IMR-90 (cell line): ENCODE results near the gene MDM1. TPM values are rescaled to one million over a fixed set of nuclear protein-coding genes. Genes with fewer than 3 reads are reported as not detected.

Experiments used
- ATAC-seq: fragments of 200-7000 bp; cut with Tn5 transposase; 2 replicates; pipeline ENCODE4 v1.9.1; 2020; ENCODE audit warnings: low read depth, mild to moderate bottlenecking, moderate library complexity
- BruUV-seq: library from RNA; stranded (reverse); fragments of 400-500 nt; replicated peaks from 2 replicates; lab custom pipeline; 2021; lab: Mats Ljungman, UMichigan
- CTCF ChIA-PET: fragments of 300-600 bp; formaldehyde crosslinking; extraction: SDS; loops from one replicate; lab custom pipeline; 2021; ENCODE audit warnings: antibody characterized with exemption; lab: Yijun Ruan, JAX
- POLR2A ChIA-PET: fragments of 300-600 bp; sonication (Branson Sonifier 250); formaldehyde crosslinking; loops from one replicate; lab custom pipeline; 2022; ENCODE audit warnings: antibody characterized with exemption; ENCODE audit not compliant: unreplicated experiment; lab: Charles Lee
- DNase-seq: peaks from one replicate; pipeline ENCODE4 v3.0.0; 2013
- H2AFZ ChIP-seq: replicated peaks from 2 replicates; pipeline ENCODE3; 2013; ENCODE audit warnings: low read length, mild to moderate bottlenecking; ENCODE audit not compliant: poor library complexity
- H2AK5ac ChIP-seq: 2 replicates; pipeline ENCODE4 v1.6.1; 2013; ENCODE audit warnings: low read depth, low read length, inconsistent platforms
- H2AK9ac ChIP-seq: replicated peaks from 2 replicates; pipeline ENCODE3; 2013; ENCODE audit warnings: mild to moderate bottlenecking, low read depth, low read length, moderate library complexity; ENCODE audit not compliant: poor library complexity
- H2BK120ac ChIP-seq: 2 replicates; pipeline ENCODE4 v1.6.1; 2013; ENCODE audit warnings: low read depth, low read length, inconsistent platforms
- H2BK15ac ChIP-seq: 3 replicates; pipeline ENCODE4 v1.6.1; 2013; ENCODE audit warnings: low read depth, low read length, inconsistent platforms
- H2BK20ac ChIP-seq: 2 replicates; pipeline ENCODE4 v1.6.1; 2013; ENCODE audit warnings: low read depth, mild to moderate bottlenecking, inconsistent platforms, low read length, moderate library complexity
- H2BK5ac ChIP-seq: 2 replicates; pipeline ENCODE4 v1.6.1; 2013; ENCODE audit warnings: mild to moderate bottlenecking, low read depth, low read length, inconsistent platforms; ENCODE audit not compliant: poor library complexity, severe bottlenecking
- H3K14ac ChIP-seq: replicated peaks from 2 replicates; pipeline ENCODE4 v1.6.1; 2013; ENCODE audit warnings: low read depth, low read length, inconsistent platforms
- H3K18ac ChIP-seq: 2 replicates; pipeline ENCODE4 v1.6.1; 2013; ENCODE audit warnings: low read depth, low read length, control low read depth
- H3K23ac ChIP-seq: 2 replicates; pipeline ENCODE4 v1.6.1; 2013; ENCODE audit warnings: low read depth, low read length, inconsistent platforms
- H3K27ac ChIP-seq: 2 replicates; pipeline ENCODE4 v1.5.1; 2013; ENCODE audit warnings: mild to moderate bottlenecking, control low read depth, low read length; ENCODE audit not compliant: insufficient read depth
- H3K27me3 ChIP-seq: 2 replicates; pipeline ENCODE4 v1.6.1; 2013; ENCODE audit warnings: low read length; ENCODE audit not compliant: control insufficient read depth, insufficient read depth
- H3K36me3 ChIP-seq: 2 replicates; pipeline ENCODE4 v1.6.1; 2013; ENCODE audit warnings: low read length, mixed read lengths; ENCODE audit not compliant: control insufficient read depth, insufficient read depth
- H3K4ac ChIP-seq: 2 replicates; pipeline ENCODE4 v1.6.1; 2013; ENCODE audit warnings: low read depth, low read length, inconsistent platforms
- H3K4me1 ChIP-seq: 2 replicates; pipeline ENCODE4 v1.6.1; 2013; ENCODE audit warnings: low read length, mixed read lengths; ENCODE audit not compliant: control insufficient read depth, insufficient read depth
- H3K4me2 ChIP-seq: 2 replicates; pipeline ENCODE4 v1.6.1; 2013; ENCODE audit warnings: low read depth, mild to moderate bottlenecking, control low read depth, low read length, moderate library complexity
- H3K4me3 ChIP-seq: 2 replicates; pipeline ENCODE4 v1.5.1; 2013; ENCODE audit warnings: low read depth, mild to moderate bottlenecking, control low read depth, low read length, moderate library complexity; ENCODE audit not compliant: insufficient read depth
- H3K56ac ChIP-seq: 2 replicates; pipeline ENCODE4 v1.6.1; 2013; ENCODE audit warnings: low read length, inconsistent platforms; ENCODE audit not compliant: insufficient read depth; ENCODE audit errors: extremely low read depth
- H3K79me1 ChIP-seq, 2 experiments: 2 replicates each; pipeline ENCODE4 v1.6.1; 2013; ENCODE audit warnings: low read length in 2 of 2, inconsistent platforms in 1 of 2, low read depth in 1 of 2
- H3K9ac ChIP-seq: 2 replicates; pipeline ENCODE4 v1.6.1; 2013; ENCODE audit warnings: low read depth, low read length, control low read depth
- H3K9me1 ChIP-seq: 2 replicates; pipeline ENCODE4 v1.6.1; 2013; ENCODE audit warnings: low read length, inconsistent platforms; ENCODE audit not compliant: insufficient read depth
- H3K9me3 ChIP-seq: 2 replicates; pipeline ENCODE4 v1.6.1; 2013; ENCODE audit warnings: low read length; ENCODE audit not compliant: control insufficient read depth, insufficient read depth
- H4K20me1 ChIP-seq: 2 replicates; pipeline ENCODE4 v1.6.1; 2013; ENCODE audit warnings: low read length, inconsistent platforms; ENCODE audit not compliant: insufficient read depth
- H4K5ac ChIP-seq: 2 replicates; pipeline ENCODE4 v1.6.1; 2013; ENCODE audit warnings: mild to moderate bottlenecking, low read depth, low read length, control low read depth
- H4K8ac ChIP-seq, 2 experiments: 2 replicates each; pipeline ENCODE4 v1.6.1; 2013; ENCODE audit warnings: low read depth in 2 of 2, low read length in 2 of 2, control low read depth in 1 of 2, inconsistent platforms in 1 of 2
- H4K91ac ChIP-seq: 2 replicates; pipeline ENCODE4 v1.6.1; 2013; ENCODE audit warnings: low read depth, low read length, inconsistent platforms; ENCODE audit not compliant: insufficient read depth
- BHLHE40 ChIP-seq: fragments of 150-350 bp; IDR thresholded peaks from 2 replicates; pipeline ENCODE4 v1.6.1; 2016; ENCODE audit warnings: mild to moderate bottlenecking, low read depth, low read length
- CEBPB ChIP-seq: IDR thresholded peaks from 2 replicates; pipeline ENCODE4 v1.6.1; 2012; ENCODE audit warnings: low read depth, low read length, improper control_type of control experiment
- CHD1 ChIP-seq: IDR thresholded peaks from 2 replicates; pipeline ENCODE4 v1.6.1; 2012; ENCODE audit warnings: low read depth, low read length, improper control_type of control experiment
- CTCF ChIP-seq: conservative IDR thresholded peaks from 2 replicates; pipeline ENCODE4 v1.5.1; 2012; ENCODE audit warnings: mild to moderate bottlenecking, low read depth, low read length, improper control_type of control experiment
- ELK1 ChIP-seq: fragments of 150-350 bp; IDR thresholded peaks from 2 replicates; pipeline ENCODE4 v1.6.1; 2016; ENCODE audit warnings: low read depth, mild to moderate bottlenecking, low read length, moderate library complexity, borderline replicate concordance
- MAFK ChIP-seq: IDR thresholded peaks from 2 replicates; pipeline ENCODE4 v1.6.1; 2012; ENCODE audit warnings: low read depth, low read length, improper control_type of control experiment
- MAZ ChIP-seq: IDR thresholded peaks from 2 replicates; pipeline ENCODE4 v1.6.1; 2012; ENCODE audit warnings: low read depth, mild to moderate bottlenecking, low read length, improper control_type of control experiment, moderate library complexity, borderline replicate concordance
- MXI1 ChIP-seq: IDR thresholded peaks from 2 replicates; pipeline ENCODE4 v1.6.1; 2012; ENCODE audit warnings: low read depth, mild to moderate bottlenecking, low read length, moderate library complexity, borderline replicate concordance
- NFE2L2 ChIP-seq: fragments of 150-350 bp; IDR thresholded peaks from 2 replicates; pipeline ENCODE4 v1.6.1; 2016; ENCODE audit warnings: low read depth, mild to moderate bottlenecking, low read length
- POLR2A ChIP-seq: IDR thresholded peaks from 2 replicates; pipeline ENCODE4 v1.6.1; 2012; ENCODE audit warnings: mild to moderate bottlenecking, low read depth, low read length
- RAD21 ChIP-seq: IDR thresholded peaks from 2 replicates; pipeline ENCODE4 v1.6.1; 2012; ENCODE audit warnings: low read length, improper control_type of control experiment
- RCOR1 ChIP-seq: IDR thresholded peaks from 2 replicates; pipeline ENCODE4 v1.6.1; 2012; ENCODE audit warnings: mild to moderate bottlenecking, low read length, improper control_type of control experiment; ENCODE audit not compliant: insufficient replicate concordance
- RFX5 ChIP-seq: IDR thresholded peaks from 2 replicates; pipeline ENCODE4 v1.8.0; 2012; ENCODE audit warnings: low read depth, mild to moderate bottlenecking, low read length, moderate library complexity
- SMC3 ChIP-seq: fragments of 150-350 bp; IDR thresholded peaks from 2 replicates; pipeline ENCODE4 v1.6.1; 2016; ENCODE audit warnings: low read depth, mild to moderate bottlenecking, antibody characterized with exemption, low read length, moderate library complexity
- USF2 ChIP-seq: fragments of 150-350 bp; IDR thresholded peaks from 2 replicates; pipeline ENCODE4 v1.6.1; 2017; ENCODE audit warnings: mild to moderate bottlenecking, antibody characterized with exemption, low read length, low read depth
- WGBS, 2 experiments: methylation state at CpG; one replicate each; pipeline versions ENCODE4 v1.1.5 to v1.1.7; 2013; ENCODE audit warnings: missing lambda C conversion rate in 2 of 2; ENCODE audit not compliant: insufficient read length in 1 of 2; ENCODE audit errors: extremely low coverage in 2 of 2; 5-methylcytosine and 5-hydroxymethylcytosine counted together
- dilution Hi-C: fragments of 300-500 bp; cut with HindIII; formaldehyde crosslinking; loops from one replicate; pipeline ENCODE4 v1.14.3; 2018; ENCODE audit warnings: low sequenced_read_pairs; ENCODE audit not compliant: unreplicated experiment
- in situ Hi-C: fragments of 300-500 bp; cut with MboI; formaldehyde crosslinking; loops from 3 replicates; pipeline ENCODE4 v1.14.3; 2019; ENCODE audit warnings: low sequenced_read_pairs, inconsistent platforms, mixed read lengths
- intact Hi-C: fragments of 100-400 bp; cut with micrococcal nuclease; formaldehyde crosslinking; loops from 2 replicates; pipeline ENCODE4 v1.10.0; 2022
- polyA plus RNA-seq, 3 experiments: library from polyadenylated mRNA; depleted of rRNA; stranded (reverse); fragments of >200 nt; gene quantifications; 2 replicates each; pipeline ENCODE4 v1.2.3, GENCODE V29; 2012; ENCODE audit warnings: low replicate concordance in 1 of 3
- total RNA-seq: library from RNA; depleted of rRNA; stranded (reverse); fragments of >200 nt; gene quantifications from 2 replicates; pipeline ENCODE4 v1.2.3, GENCODE V29; 2012

The MDM1 gene
- total and polyA plus RNA-seq, 2 of the 4 experiments (the other 2 are of a cell fraction) = 5.6 to 5.7 TPM

- H4K5ac ChIP-seq = no peak overlapping the region
- no peak overlapping the region for H2AFZ ChIP-seq
- no peak overlapping the region for H3K14ac ChIP-seq
- no peaks in the 10 kb centered on the region for H3K27me3 ChIP-seq
- no peak overlapping the region for H2BK15ac ChIP-seq
- no peak overlapping the region for H3K4me3 ChIP-seq
- no peak overlapping the region for H3K23ac ChIP-seq
- H3K56ac ChIP-seq = no peak overlapping the region
- ATAC-seq (peak; percentile 40; the same call in 1 of the 2 replicates), DNase-seq (peak; percentile 28)
- dilution Hi-C loops (no loop called here), in situ Hi-C loops (no loop called here), intact Hi-C loops (loop anchor here (2.0 kb wide), 1 partner anchor 39 kb away; no protein-coding TSS in a partner anchor)
- H3K79me1 ChIP-seq = no peaks in the 10 kb centered on the region
- no peak overlapping the region for H4K91ac ChIP-seq
- no peaks in the 10 kb centered on the region for H3K4me1 ChIP-seq
- no peak overlapping the region for H3K9ac ChIP-seq
- no peaks in the 10 kb centered on the region for H3K9me3 ChIP-seq
- H3K9me1 ChIP-seq = no peaks in the 10 kb centered on the region
- no CpG with 5 or more reads among the region's 5 CpGs for WGBS, 2 experiments
- CTCF ChIA-PET = no interaction called here
- POLR2A ChIA-PET = no interaction called here
- H2AK9ac ChIP-seq = no peak overlapping the region
- no peak overlapping the region for H2AK5ac ChIP-seq
- no peak overlapping the region for H3K4ac ChIP-seq
- H3K18ac ChIP-seq = no peak overlapping the region
- no peak overlapping the region for H2BK5ac ChIP-seq
- H2BK20ac ChIP-seq = no peak overlapping the region
- H3K27ac ChIP-seq = no peak overlapping the region
- H3K36me3 ChIP-seq = no peaks in the 10 kb centered on the region
- H2BK120ac ChIP-seq = no peak overlapping the region
- H4K8ac ChIP-seq = no peak overlapping the region
- BruUV-seq = no TSS peak
- no peak overlapping the region for H3K4me2 ChIP-seq
- H4K20me1 ChIP-seq = no peaks in the 10 kb centered on the region
- TF ChIP-seq ELK1 (no peak), POLR2A (no peak), RFX5 (no peak), BHLHE40 (no peak), MAFK (no peak), SMC3 (no peak), MAZ (no peak), NFE2L2 (no peak), MXI1 (no peak), CHD1 (no peak), RAD21 (no peak), RCOR1 (no peak), USF2 (no peak), CTCF (no peak), CEBPB (no peak)
These were observed 52.7 kb downstream of the MDM1 start for GRCh38 chr12:68279227-68280054.
